ENCODE measurements around the gene STAMBPL1.
"Not testable (repeated sequence)": the region's sequence is repeated elsewhere in the genome, so short reads cannot be mapped to it uniquely, and the experiment has no call there.

STAMBPL1 gene

GRCh38 chr10:88857831-88858230 lies 22.2 kb upstream of the STAMBPL1 start:
- no peak for DNase-seq (ENCODE audit: low spot score)

GRCh38 chr10:88858491-88858890 lies 21.6 kb upstream of the STAMBPL1 start:
- DNase-seq (ENCODE audit: low spot score), result no peak

DNA sequence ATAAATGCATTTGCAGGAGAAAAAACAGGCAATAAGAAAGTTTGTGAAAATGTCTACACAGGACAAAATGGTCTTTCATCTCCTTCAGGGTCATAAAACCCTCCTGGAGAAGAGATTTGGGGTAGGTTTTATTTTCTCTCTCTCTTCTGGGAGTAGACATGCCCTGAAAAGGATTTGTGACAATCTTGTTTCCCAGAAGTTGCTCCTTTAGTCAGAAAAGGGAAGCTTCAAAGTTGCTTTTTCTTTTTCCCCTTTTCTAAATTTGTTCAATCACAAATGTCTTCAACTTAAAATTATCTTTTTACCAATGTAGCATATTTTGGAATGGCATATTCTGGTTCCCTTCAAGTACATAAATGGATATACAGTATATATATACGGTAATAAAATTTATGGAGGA lies 19.0 kb upstream of the STAMBPL1 start:
- no peak for DNase-seq (ENCODE audit: low spot score)

DNA sequence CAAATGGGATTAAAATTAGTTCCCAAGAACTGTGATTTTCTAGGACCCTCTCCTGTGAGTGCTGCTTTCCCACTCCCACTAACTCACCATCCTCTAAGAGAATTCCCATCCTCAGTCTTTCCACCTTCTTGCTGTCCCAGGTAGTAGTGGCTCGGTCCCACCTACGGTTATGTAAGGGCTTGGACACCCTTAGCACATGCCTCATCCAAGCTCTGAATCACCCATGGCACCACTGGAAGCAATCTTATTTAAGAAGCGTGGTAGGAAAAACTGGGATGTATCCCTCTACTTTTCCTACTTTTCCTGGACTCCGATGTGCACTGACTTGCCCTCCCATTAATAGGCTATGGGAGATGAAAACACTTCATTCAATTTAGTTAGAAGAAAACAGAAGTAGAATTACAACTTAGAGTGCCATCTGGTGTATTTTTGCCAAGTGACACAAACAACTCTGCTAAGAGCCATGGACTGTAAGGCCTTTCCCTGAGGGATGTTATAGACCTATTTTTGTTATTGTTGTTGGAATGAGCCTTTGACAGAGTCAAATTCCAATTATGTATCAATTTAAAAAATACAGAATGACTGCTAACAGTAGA lies 14.7 kb upstream of the STAMBPL1 start:
- DNase-seq (ENCODE audit: low spot score), result no peak

DNA sequence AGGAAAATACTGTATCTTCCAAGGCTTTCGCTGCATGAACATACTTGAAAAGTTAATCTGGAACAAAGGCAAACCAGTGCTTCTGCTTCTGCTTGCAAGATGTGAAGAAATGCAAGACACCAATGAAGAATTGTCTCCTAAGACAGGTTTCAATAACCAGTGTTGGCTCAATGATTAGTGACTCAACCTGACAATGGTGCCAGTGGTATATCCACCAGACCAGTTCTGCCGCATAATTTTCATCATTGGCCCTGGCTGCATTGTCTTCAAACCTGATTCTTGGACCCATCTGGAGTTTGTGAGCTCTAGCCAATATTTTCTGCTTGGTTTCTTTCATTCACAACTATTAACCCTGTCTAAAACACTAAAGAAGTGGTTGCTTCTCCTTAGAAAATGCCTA lies 13.6 kb upstream of the STAMBPL1 start:
- no peak for DNase-seq (ENCODE audit: low spot score)

DNA sequence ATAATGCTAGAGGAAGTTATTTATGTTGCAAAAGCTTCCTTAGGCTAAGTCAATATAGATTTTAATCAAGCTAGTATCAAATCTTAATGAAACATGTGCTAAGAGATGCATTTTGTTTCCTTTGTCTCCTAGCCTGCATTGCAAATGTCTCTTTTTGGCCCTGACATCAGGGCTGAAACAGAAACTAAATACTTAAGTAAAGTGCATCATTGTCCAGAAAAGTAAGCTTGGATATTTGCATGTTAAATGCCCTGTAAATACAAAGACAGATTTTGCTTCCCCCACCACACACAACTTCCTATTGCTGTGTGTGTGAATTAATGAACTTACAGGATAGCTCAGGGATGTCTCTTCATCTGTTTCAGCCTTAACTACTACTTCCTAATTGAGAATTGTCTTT lies 10.0 kb upstream of the STAMBPL1 start:
- no peak for DNase-seq (ENCODE audit: low spot score)

GRCh38 chr10:88873757-88874156 lies 6.3 kb upstream of the STAMBPL1 start:
- no peak for DNase-seq (ENCODE audit: low spot score)

DNA sequence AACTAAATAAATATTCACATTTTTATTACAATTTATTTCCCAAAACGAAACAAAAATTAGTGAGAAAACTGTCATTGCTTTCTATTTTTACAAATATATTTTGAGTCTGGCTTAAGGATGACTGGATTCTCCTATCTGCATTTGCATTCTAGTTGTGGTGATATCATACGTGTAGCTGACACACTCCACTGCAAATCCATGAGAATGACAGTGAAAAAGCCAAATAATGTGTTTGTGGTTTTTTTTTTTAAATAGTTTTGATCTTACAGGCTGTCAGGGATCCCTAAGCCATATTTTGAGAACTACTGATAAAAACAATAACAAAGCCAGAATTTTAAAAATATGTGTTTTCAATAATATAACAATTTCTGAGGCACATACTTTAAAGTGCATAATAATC lies 5.8 kb upstream of the STAMBPL1 start:
- DNase-seq (ENCODE audit: low spot score), result no peak

DNA sequence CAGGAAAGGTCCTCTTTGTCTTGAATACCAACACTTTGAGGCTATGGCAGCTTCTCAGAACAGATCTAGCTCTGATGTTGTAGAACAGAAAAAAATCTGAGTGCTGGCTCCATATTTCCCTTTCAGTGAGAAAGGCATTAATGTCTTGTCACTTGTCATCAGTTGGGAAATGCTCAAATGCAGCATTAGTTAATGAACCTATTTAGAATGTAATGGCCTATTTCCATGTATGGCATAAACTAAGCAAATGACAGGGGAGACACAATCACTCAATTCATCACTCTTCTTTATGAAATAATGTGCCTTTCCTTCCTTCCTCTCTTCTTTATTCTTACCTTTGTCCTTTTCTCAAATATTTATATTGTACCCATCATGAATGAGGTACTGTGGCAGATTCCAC lies 5.0 kb upstream of the STAMBPL1 start:
- DNase-seq (ENCODE audit: low spot score), result no peak

GRCh38 chr10:88877298-88877697 lies 2.7 kb upstream of the STAMBPL1 start:
- DNase-seq (ENCODE audit: low spot score), result no peak

- DNase-seq (ENCODE audit: low spot score), result peak; percentile 82
Observed at GRCh38 chr10:88880282-88881076, 434 bp downstream of the STAMBPL1 start.

DNA sequence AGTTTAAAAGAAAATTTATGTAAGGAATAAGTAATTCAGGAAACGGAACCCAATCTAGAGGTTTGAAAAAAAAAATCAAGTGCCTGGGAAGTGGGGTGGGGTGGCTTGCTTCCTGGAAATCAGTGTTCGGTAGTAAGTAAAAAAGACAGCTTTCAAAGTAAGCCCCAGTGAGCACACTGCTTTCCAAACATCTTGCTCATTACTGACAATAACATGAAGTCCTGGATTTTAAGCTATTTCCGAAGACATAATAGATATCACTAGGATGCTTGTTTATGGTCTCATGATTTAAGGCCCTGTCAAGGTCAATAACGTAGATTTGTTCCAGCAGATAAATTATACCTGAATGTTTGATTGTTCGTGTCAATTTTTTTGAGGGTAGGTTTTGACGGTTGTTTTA lies 1.3 kb downstream of the STAMBPL1 start:
- DNase-seq (ENCODE audit: low spot score), result no peak

DNA sequence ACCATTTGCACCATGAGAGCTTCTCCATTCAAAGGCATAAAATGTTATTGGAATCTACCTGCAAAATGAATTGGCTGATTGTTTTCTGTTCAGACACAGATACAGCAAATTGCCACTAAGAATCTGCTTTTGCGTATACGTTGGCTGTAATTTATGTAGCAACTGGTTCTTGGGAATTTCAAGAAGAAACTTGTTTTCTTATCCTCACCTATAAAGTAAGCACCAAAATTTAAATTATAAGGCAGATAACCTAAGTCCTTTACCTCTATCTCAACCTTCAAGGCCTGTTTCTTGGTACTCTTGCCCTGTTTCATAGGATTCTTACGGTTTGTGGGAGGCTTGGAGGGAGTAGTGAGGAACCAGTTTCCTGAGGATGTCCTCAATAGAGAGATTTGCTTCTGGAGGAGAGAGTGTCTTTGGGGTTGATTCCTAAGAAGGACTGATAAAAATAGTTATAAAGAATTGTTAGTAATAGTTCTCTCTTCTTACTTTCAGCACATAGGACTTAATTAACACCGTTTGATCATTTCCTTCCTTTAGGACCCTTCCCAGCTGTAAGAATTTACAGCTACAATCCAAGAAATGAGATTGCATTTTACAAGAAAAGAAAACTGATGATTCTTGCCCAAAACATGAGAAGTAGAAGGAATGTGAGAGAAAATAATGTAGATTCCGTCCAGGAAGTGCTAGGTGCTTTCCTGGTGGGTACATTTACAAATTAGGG lies 2.0 kb downstream of the STAMBPL1 start:
- DNase-seq (ENCODE audit: low spot score), result no peak

DNA sequence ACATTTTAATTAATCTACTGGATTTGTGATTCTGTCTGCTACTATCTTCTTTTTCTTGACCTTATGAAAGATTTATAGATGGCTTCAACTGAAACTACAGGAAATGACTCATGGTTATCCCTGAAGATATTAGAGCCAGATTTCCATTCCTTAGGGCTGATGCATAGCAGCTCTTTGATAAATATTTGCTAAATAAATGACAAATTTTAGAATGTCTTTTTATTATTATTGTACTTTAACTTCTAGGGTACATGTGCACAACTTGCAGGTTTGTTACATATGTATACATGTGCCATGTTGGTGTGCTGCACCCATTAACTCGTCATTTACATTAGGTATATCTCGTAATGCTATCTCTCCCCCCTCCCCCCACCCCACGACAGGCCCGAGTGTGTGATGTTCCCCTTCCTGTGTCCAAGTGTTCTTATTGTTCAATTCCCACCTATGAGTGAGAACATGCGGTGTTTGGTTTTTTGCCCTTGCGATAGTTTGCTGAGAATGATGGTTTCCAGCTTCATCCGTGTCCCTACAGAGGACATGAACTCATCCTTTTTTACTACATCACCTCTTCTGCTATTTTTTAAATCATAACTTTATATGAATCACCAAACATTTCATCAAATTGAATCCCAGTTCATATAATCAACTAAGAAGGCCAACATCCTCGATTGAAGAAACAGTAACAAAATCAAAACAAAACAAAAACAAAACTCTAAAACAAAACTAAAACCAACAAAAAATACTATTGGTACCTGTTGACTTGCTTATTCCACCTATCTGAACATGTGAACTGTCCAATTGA lies 2.8 kb downstream of the STAMBPL1 start:
- DNase-seq (ENCODE audit: low spot score), result not testable (repeated sequence)

GRCh38 chr10:88883448-88883809 lies 3.4 kb downstream of the STAMBPL1 start:
- DNase-seq (ENCODE audit: low spot score), result no peak

DNA sequence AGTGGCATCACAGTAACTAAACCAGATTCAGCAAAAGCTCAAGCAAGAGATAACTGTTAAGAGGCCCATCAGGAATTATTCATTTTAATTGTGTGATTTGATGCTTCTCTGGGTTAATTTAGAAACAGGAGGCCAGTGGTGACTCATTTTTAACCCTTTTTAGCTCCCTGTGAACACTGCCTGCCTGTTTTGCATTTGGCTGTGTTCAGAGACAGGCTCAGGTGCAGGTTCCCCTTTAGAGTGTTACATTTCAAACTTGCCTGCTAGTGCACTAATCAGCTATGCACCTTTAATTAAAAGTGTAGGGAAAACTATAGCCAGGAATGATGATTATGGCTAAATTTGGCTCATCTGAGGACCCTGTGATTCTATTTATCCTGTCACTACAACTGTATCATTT lies 6.5 kb downstream of the STAMBPL1 start:
- DNase-seq (ENCODE audit: low spot score), result peak; percentile 18

DNA sequence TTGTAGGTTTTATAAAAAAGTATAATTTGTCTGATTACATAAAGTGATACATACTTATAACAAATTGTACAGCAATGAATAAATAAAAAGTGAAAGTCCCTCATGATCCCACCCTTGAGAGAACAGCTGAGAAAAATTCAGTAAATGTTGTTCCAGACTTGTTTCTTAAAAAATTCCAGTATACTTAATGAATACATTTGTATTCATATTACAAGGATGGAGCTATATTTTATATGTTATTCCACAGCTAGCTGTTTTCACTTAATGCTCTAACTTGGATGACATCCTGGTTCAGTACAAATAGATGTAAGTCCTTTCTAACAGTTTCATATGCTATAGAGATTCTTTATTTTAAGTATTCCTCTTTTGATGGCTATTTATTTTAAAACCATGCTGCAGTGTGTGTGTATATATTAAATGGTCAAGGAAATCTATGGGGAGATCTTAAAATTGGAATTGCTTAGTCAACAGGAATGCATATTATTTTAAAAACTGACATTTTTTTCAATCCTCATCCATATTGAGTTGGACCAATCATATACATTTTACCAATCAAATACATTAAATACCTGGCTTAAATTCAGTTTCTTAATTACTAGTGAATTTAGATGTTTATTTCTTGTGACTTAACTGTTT lies 8.9 kb downstream of the STAMBPL1 start:
- DNase-seq (ENCODE audit: low spot score), result no peak

DNA sequence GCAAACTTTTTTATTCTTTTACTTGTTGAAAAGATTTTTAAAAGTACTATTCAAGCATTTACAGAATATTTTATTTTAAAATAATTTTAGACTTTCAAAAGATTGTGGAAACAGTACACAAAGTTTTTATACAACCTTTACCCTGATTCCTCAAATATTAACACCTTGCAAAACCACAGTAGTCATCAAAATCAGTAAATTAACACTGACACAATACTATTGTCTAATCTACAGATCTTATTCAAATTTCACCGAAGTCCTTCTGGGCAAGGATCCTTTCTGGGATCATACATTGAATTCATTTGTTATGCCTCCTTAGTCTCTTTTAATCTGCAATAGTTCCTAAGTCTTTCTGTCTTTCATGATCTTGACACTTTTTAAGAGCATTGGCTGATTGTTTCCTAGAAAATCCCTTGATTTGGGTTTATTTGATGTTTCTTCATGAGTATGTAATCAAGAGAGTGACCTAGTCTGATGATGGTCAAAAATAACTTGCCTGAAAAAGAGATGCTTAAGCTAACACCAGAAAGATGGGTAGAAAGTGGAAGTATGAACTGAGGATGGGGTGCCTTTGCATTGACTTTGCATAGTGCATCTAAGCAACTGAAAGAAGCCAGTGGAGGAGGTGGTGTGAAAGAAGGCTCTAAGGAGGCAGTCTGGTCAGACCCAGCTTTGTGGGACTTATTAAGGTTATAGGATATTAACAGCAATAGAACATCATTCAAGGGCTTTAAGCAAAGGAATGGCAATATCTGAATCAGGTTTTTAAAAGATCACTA lies 9.7 kb downstream of the STAMBPL1 start:
- DNase-seq (ENCODE audit: low spot score), result no peak

GRCh38 chr10:88890681-88891381 lies 10.8 kb downstream of the STAMBPL1 start:
- no peak for DNase-seq (ENCODE audit: low spot score)

GRCh38 chr10:88892222-88892967 lies 12.3 kb downstream of the STAMBPL1 start:
- peak; percentile 52 for DNase-seq (ENCODE audit: low spot score)
